ENCODE results near the gene EN1.
A peak's percentile ranks its signal among the peaks of the same experiment; 100 is the strongest.

The EN1 gene

DNA sequence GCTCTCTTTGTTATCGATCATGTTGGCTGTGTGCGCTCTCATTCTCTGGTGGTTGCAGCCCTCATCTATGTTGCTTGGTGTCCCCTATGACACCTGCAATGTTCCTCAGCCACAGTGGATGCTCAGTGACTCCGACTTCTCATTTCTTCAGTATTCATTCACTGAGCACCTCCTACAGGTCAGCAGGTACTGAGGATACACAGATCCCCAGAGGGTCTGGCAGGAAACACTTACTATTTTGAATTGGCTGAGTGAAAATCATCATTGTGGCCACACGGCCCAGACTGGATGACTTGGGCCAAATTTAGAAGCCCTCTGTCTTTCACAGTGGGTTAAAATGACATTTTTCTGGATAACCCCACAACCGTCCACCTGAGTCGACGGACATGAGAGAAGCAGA lies 32.1 kb downstream of the EN1 start:
- Histone ChIP-seq H2BK15ac (replicated peaks; ENCODE audit: low read depth) (no peak overlapping the region), H3K4me1 (ENCODE audit: control insufficient read depth, low read depth, low read length) (peaks cover 2% of the 10 kb centered on the region), H3K23ac (ENCODE audit: low read length) (no peak overlapping the region), H2AK5ac (ENCODE audit: low read length) (no peak overlapping the region), H3K36me3 (ENCODE audit: control insufficient read depth, insufficient read depth, low read length) (no peaks in the 10 kb centered on the region), H2BK120ac (ENCODE audit: low read depth, low read length) (no peak overlapping the region), H4K5ac (ENCODE audit: low read length) (no peak overlapping the region), H3K79me2 (ENCODE audit: control insufficient read depth, insufficient read depth, low read length) (no peaks in the 10 kb centered on the region), H3K27me3 (ENCODE audit: insufficient read depth, low read length, poor library complexity) (no peaks in the 10 kb centered on the region), H3K4me3 (ENCODE audit: low read length) (no peak overlapping the region), H3K56ac (ENCODE audit: low read length) (no peak overlapping the region), H3K9ac (ENCODE audit: low read length) (no peak overlapping the region), H3K79me1 (ENCODE audit: low read length) (no peaks in the 10 kb centered on the region), H3K18ac (ENCODE audit: low read length) (no peak overlapping the region), H3K4ac (ENCODE audit: low read depth, low read length) (no peak overlapping the region), H2BK5ac (ENCODE audit: low read length) (no peak overlapping the region), H3K4me2 (ENCODE audit: low read length) (no peak overlapping the region), H4K8ac (ENCODE audit: low read depth, low read length) (no peak overlapping the region), H3K27ac (ENCODE audit: low read depth, low read length) (no peak overlapping the region)
- WGBS (ENCODE audit: extremely low coverage, insufficient coverage, low lambda C conversion rate) = no CpG with 5 or more reads among the region's 7 CpGs
- no peak for DNase-seq

GRCh38 chr2:118814368-118814767 lies 33.1 kb downstream of the EN1 start:
- Histone ChIP-seq H3K4me2 (ENCODE audit: low read length) (no peak overlapping the region), H2AK5ac (ENCODE audit: low read length) (no peak overlapping the region), H3K23ac (ENCODE audit: low read length) (no peak overlapping the region), H2BK15ac (replicated peaks; ENCODE audit: low read depth) (no peak overlapping the region), H2BK5ac (ENCODE audit: low read length) (no peak overlapping the region), H2BK120ac (ENCODE audit: low read depth, low read length) (no peak overlapping the region), H4K5ac (ENCODE audit: low read length) (no peak overlapping the region), H3K56ac (ENCODE audit: low read length) (no peak overlapping the region), H3K4me3 (ENCODE audit: low read length) (no peak overlapping the region), H4K8ac (ENCODE audit: low read depth, low read length) (no peak overlapping the region), H3K9ac (ENCODE audit: low read length) (no peak overlapping the region), H3K18ac (ENCODE audit: low read length) (no peak overlapping the region), H3K27me3 (ENCODE audit: insufficient read depth, low read length, poor library complexity) (no peaks in the 10 kb centered on the region), H3K4me1 (ENCODE audit: control insufficient read depth, low read depth, low read length) (peaks cover 2% of the 10 kb centered on the region), H3K36me3 (ENCODE audit: control insufficient read depth, insufficient read depth, low read length) (no peaks in the 10 kb centered on the region), H3K27ac (ENCODE audit: low read depth, low read length) (no peak overlapping the region), H3K4ac (ENCODE audit: low read depth, low read length) (no peak overlapping the region), H3K79me1 (ENCODE audit: low read length) (no peaks in the 10 kb centered on the region), H3K79me2 (ENCODE audit: control insufficient read depth, insufficient read depth, low read length) (no peaks in the 10 kb centered on the region)
- WGBS (ENCODE audit: extremely low coverage, insufficient coverage, low lambda C conversion rate) = no CpG with 5 or more reads among the region's 3 CpGs
- DNase-seq = no peak

GRCh38 chr2:118813601-118814339 lies 33.7 kb downstream of the EN1 start:
- no CpG with 5 or more reads among the region's 13 CpGs for WGBS (ENCODE audit: extremely low coverage, insufficient coverage, low lambda C conversion rate)

DNA sequence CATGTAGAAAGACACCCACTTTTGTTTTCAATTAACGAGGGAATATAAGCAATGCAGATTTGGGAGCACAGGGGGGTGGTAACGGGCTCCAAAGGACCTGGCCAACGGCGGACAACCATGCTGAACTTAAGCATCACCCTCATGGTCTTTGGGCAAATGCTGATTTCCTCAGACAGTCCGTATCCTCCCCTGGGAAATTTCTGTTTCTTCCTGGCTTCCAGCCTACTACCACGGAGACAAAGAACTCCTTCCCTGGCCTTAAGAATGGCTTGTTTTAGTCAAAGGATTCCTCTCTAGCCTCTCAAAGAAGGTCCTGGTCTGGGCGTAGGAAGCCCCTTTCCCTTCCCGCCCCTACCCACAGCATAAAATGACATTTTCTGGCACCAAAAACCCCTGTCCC lies 34.3 kb downstream of the EN1 start:
- H3K56ac ChIP-seq (ENCODE audit: low read length) = no peak overlapping the region
- H3K4me2 ChIP-seq (ENCODE audit: low read length) = no peak overlapping the region
- no CpG with 5 or more reads among the region's 8 CpGs for WGBS (ENCODE audit: extremely low coverage, insufficient coverage, low lambda C conversion rate)
- peaks cover 2% of the 10 kb centered on the region for H3K4me1 ChIP-seq (ENCODE audit: control insufficient read depth, low read depth, low read length)
- no peaks in the 10 kb centered on the region for H3K27me3 ChIP-seq (ENCODE audit: insufficient read depth, low read length, poor library complexity)
- no peak overlapping the region for H3K4me3 ChIP-seq (ENCODE audit: low read length)
- no peak overlapping the region for H3K27ac ChIP-seq (ENCODE audit: low read depth, low read length)
- no peak overlapping the region for H4K8ac ChIP-seq (ENCODE audit: low read depth, low read length)
- H3K9ac ChIP-seq (ENCODE audit: low read length) = no peak overlapping the region
- no peak for DNase-seq
- no peak overlapping the region for H3K23ac ChIP-seq (ENCODE audit: low read length)
- no peaks in the 10 kb centered on the region for H3K79me2 ChIP-seq (ENCODE audit: control insufficient read depth, insufficient read depth, low read length)
- H2BK15ac ChIP-seq (replicated peaks; ENCODE audit: low read depth) = no peak overlapping the region
- H3K79me1 ChIP-seq (ENCODE audit: low read length) = no peaks in the 10 kb centered on the region
- no peak overlapping the region for H3K18ac ChIP-seq (ENCODE audit: low read length)
- H2BK5ac ChIP-seq (ENCODE audit: low read length) = no peak overlapping the region
- no peak overlapping the region for H4K5ac ChIP-seq (ENCODE audit: low read length)
- H3K36me3 ChIP-seq (ENCODE audit: control insufficient read depth, insufficient read depth, low read length) = no peaks in the 10 kb centered on the region
- H3K4ac ChIP-seq (ENCODE audit: low read depth, low read length) = no peak overlapping the region
- no peak overlapping the region for H2AK5ac ChIP-seq (ENCODE audit: low read length)
- no peak overlapping the region for H2BK120ac ChIP-seq (ENCODE audit: low read depth, low read length)

More at GRCh38 chr2:118813601-118814339, 33.7 kb downstream of the EN1 start:
- DNase-seq = no peak
- Histone ChIP-seq H3K56ac (ENCODE audit: low read length) (no peak overlapping the region), H3K4me3 (ENCODE audit: low read length) (no peak overlapping the region), H2BK120ac (ENCODE audit: low read depth, low read length) (no peak overlapping the region), H3K79me2 (ENCODE audit: control insufficient read depth, insufficient read depth, low read length) (no peaks in the 10 kb centered on the region), H2AK5ac (ENCODE audit: low read length) (no peak overlapping the region), H2BK5ac (ENCODE audit: low read length) (no peak overlapping the region), H3K27me3 (ENCODE audit: insufficient read depth, low read length, poor library complexity) (no peaks in the 10 kb centered on the region), H3K9ac (ENCODE audit: low read length) (no peak overlapping the region), H3K4me2 (ENCODE audit: low read length) (no peak overlapping the region), H3K4me1 (ENCODE audit: control insufficient read depth, low read depth, low read length) (peaks cover 2% of the 10 kb centered on the region), H4K8ac (ENCODE audit: low read depth, low read length) (no peak overlapping the region), H3K79me1 (ENCODE audit: low read length) (no peaks in the 10 kb centered on the region), H3K27ac (ENCODE audit: low read depth, low read length) (no peak overlapping the region), H3K36me3 (ENCODE audit: control insufficient read depth, insufficient read depth, low read length) (no peaks in the 10 kb centered on the region), H2BK15ac (replicated peaks; ENCODE audit: low read depth) (no peak overlapping the region), H3K18ac (ENCODE audit: low read length) (no peak overlapping the region), H4K5ac (ENCODE audit: low read length) (no peak overlapping the region), H3K23ac (ENCODE audit: low read length) (no peak overlapping the region), H3K4ac (ENCODE audit: low read depth, low read length) (no peak overlapping the region)

DNA sequence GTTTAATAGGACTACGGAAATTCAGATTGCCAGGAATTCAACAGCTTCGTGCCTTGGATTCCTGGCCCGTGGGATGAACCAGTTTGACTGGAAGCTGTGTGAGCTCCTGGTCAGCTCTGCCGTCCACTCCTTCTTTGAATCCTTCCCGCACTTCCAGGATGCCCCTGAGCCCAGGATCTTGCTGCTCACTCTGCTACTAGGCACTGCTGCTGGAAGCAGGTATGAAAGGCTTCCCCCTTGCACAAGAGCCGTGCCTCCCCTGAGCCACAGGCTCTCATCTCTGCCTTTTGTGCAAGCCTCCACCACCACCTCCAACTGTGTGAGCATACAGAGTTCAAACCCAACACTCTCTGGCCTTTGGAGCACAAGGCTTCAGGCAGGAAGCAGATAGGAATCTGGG lies 34.9 kb downstream of the EN1 start:
- Histone ChIP-seq H4K8ac (ENCODE audit: low read depth, low read length) (no peak overlapping the region), H4K5ac (ENCODE audit: low read length) (no peak overlapping the region), H3K79me1 (ENCODE audit: low read length) (no peaks in the 10 kb centered on the region), H3K27me3 (ENCODE audit: insufficient read depth, low read length, poor library complexity) (no peaks in the 10 kb centered on the region), H3K4me1 (ENCODE audit: control insufficient read depth, low read depth, low read length) (peaks cover 5% of the 10 kb centered on the region), H3K4me2 (ENCODE audit: low read length) (no peak overlapping the region), H3K36me3 (ENCODE audit: control insufficient read depth, insufficient read depth, low read length) (no peaks in the 10 kb centered on the region), H3K4me3 (ENCODE audit: low read length) (no peak overlapping the region), H3K23ac (ENCODE audit: low read length) (no peak overlapping the region), H3K27ac (ENCODE audit: low read depth, low read length) (no peak overlapping the region), H3K56ac (ENCODE audit: low read length) (no peak overlapping the region), H3K18ac (ENCODE audit: low read length) (no peak overlapping the region), H2BK15ac (replicated peaks; ENCODE audit: low read depth) (no peak overlapping the region), H2AK5ac (ENCODE audit: low read length) (no peak overlapping the region), H3K9ac (ENCODE audit: low read length) (no peak overlapping the region), H2BK120ac (ENCODE audit: low read depth, low read length) (no peak overlapping the region), H3K4ac (ENCODE audit: low read depth, low read length) (no peak overlapping the region), H3K79me2 (ENCODE audit: control insufficient read depth, insufficient read depth, low read length) (no peaks in the 10 kb centered on the region), H2BK5ac (ENCODE audit: low read length) (no peak overlapping the region)
- peak; percentile 32 for DNase-seq
- no CpG with 5 or more reads among the region's 6 CpGs for WGBS (ENCODE audit: extremely low coverage, insufficient coverage, low lambda C conversion rate)
